ENCODE data around the gene PSMD5.
"Not testable (repeated sequence)": the region's sequence is repeated elsewhere in the genome, so short reads cannot be mapped to it uniquely, and the experiment has no call there.

Gene PSMD5

GRCh38 chr9:120854596-120855327 lies 12.0 kb upstream of the PSMD5 start:
- DNase-seq, result no peak

- no peak for DNase-seq
Observed at GRCh38 chr9:120853198-120853597, 10.5 kb upstream of the PSMD5 start.

- DNase-seq, result no peak
Observed at GRCh38 chr9:120852240-120853010, 9.7 kb upstream of the PSMD5 start.

GRCh38 chr9:120851449-120851848 lies 8.7 kb upstream of the PSMD5 start:
- no peak for DNase-seq

DNA sequence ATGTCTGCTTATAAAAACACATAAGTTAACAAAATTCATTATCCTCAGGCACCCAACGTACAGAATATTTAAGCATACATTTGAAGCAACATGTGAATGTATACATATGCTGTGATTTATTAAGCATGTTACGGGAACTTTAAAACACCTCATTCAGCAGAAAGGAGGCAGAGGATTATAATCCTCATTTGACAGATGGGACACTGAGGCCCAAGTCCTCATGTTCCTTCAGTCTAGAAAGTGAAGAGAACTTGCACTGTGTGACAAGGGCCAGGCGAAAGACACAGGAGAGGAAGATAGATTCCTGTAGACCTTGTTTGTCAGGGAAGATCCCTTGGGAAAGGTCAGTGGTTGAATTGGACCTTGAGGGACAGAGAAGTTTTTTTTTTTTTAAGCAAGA lies 7.6 kb upstream of the PSMD5 start:
- no peak for DNase-seq

DNA sequence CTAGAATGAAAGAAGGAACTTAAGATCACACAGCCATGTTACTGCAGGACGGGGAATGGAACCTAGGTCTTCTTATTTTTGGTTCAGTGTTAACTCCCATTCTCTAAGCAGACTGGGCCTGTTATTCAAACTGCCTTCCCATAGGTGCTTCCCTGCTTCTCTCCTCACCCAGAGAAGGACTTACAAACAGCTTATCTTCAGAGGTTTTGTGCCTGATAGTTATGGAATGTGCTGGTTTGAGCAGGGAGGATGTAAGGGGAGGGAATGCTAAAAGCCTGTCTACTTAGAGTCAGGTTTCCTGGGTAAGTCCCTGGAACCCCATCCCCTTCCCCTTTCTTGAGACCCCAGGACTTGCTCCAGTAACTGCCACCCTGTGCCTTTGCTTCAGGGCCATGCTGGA lies 4.2 kb upstream of the PSMD5 start:
- DNase-seq, result no peak

- DNase-seq, result no peak
Observed at GRCh38 chr9:120846251-120846889, 3.6 kb upstream of the PSMD5 start.

GRCh38 chr9:120845255-120845654 lies 2.5 kb upstream of the PSMD5 start:
- peak; percentile 28 to 47 for DNase-seq

DNA sequence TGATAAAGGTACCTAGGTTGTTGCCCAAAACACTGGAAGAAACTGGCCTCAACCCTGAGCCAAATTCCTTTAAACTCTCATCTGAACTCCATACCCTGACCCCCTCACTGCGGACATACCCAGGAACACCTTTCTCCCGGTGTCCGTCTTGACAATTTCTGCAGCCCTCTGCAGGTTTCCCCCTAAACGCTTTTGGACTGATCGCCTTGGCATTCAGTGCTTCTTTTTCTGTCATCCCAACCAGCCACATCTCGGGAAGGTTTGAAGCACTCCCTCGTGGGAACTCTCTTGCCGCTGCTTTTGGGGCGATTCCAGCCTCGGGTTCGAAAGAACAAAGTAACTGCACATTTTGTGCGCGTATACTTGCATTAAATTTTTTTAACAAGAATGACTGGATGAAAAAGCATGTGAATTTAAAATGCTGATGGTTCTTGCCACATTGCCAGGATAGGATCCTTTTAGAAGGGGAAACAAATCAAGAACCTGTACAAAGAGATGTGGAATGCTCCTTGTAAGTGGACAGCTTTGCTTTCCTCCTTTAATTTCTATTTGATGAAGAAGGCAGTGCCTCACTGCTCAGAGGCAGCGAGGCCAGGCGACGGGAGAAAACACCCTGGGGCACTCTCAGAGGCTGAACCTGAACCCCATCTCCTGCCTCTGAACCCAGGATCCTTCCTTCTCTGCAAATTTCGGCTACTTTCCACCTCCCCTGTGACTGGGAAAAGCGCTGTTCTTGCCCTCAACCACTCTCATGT lies 615 bp downstream of the PSMD5 start:
- DNase-seq, result no peak

GRCh38 chr9:120839146-120839545 lies 3.6 kb downstream of the PSMD5 start:
- DNase-seq, result no peak

DNA sequence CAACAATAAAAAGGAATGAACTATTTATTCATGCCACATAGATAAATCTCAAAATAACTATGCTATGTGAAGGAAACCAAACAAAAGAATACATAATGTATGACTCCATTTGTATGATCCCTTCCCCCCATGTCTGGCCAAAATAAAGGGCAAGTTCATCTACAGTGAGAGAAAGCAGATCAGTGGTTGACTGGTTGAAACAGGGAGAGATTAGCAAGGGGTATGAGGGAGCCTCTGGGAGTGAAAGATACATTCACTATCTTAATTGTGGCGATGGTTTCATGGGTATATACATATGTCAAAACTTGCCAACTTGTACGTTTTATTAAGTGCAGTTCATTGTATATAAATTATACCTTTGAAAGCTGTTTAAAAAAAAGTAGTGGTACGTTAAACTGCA lies 4.8 kb downstream of the PSMD5 start:
- no peak for DNase-seq

GRCh38 chr9:120833325-120833724 lies 9.4 kb downstream of the PSMD5 start:
- no peak for DNase-seq

- no peak for DNase-seq
Observed at GRCh38 chr9:120832807-120833206, 9.9 kb downstream of the PSMD5 start.

DNA sequence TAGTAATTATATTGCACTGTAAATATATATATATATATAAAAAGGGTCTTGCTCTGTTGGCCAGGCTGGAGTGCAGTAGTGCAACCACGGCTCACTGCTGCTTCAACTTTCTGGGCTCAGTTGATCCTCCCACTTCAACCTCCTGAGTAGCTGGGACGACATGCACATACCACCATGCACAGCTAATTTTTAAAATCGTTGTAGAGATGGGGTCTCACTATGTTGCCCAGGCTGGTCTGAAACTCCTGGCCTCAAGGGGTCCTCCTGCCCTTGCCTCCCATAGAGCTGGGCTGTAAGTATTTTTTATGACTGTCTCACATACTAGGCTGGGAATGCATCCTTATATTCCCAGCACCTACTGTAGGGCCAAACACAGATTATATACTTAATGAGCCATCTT lies 11.9 kb downstream of the PSMD5 start:
- no peak for DNase-seq

DNA sequence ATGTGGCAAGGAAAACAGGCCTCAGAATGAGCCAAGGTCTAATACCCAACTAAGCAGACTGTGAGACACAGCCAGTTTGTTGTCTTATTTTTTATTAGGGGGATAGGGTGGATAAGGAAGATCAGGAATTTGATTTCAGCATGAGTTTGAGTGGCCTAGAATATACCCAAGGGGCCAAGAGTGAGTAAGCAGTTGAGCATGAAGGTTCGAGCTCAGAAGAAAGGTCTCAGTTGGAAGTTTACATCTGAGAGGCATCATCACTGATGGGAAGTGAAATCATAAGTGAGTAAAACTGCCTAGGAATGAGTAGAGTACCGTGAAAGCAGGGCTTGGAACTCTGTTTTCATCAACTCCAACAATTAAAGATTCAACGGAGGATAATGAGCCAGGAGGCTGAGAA lies 12.6 kb downstream of the PSMD5 start:
- DNase-seq, result no peak

- DNase-seq, result no peak
Observed at GRCh38 chr9:120829650-120830049, 13.1 kb downstream of the PSMD5 start.

DNA sequence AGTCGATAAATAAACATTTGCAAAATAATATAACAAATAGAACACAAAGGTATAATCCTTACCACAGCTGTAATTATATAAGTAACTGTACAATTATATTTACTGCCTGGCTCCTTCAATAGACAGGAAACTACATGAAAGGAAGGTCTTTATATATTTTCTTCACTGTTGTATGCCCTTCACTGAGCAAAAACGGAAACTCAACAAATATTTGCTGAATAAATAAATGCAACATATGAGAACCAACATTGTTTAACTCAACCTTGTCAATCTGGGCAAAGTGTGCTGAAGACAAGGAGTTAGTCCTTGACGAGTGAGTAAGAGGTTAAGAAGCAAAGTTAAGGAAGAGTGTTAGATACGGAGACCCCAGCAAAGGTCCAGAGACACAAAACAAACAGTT lies 22.6 kb downstream of the PSMD5 start:
- no peak for DNase-seq

GRCh38 chr9:120818595-120818994 lies 24.1 kb downstream of the PSMD5 start:
- no peak for DNase-seq

GRCh38 chr9:120815075-120815474 lies 27.6 kb downstream of the PSMD5 start:
- no peak for DNase-seq

DNA sequence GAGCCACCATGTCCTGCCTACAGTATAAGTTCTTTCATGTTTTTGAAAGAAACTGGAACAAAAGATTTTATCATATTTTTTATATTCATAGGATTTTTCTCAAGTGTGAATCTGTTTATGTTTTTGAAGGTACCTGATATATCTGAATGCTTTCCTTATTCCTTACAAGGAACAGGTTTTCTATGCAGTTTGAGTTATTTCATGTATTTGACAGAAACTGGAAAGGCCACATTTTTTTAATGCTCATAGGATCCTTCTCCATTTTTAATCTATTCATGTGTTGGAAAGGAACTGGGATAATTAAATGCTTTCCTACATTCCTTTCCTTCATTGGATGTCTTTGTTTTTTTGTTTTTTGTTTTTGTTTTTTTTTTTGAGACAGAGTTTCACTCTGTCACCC lies 33.8 kb downstream of the PSMD5 start:
- DNase-seq, result no peak

DNA sequence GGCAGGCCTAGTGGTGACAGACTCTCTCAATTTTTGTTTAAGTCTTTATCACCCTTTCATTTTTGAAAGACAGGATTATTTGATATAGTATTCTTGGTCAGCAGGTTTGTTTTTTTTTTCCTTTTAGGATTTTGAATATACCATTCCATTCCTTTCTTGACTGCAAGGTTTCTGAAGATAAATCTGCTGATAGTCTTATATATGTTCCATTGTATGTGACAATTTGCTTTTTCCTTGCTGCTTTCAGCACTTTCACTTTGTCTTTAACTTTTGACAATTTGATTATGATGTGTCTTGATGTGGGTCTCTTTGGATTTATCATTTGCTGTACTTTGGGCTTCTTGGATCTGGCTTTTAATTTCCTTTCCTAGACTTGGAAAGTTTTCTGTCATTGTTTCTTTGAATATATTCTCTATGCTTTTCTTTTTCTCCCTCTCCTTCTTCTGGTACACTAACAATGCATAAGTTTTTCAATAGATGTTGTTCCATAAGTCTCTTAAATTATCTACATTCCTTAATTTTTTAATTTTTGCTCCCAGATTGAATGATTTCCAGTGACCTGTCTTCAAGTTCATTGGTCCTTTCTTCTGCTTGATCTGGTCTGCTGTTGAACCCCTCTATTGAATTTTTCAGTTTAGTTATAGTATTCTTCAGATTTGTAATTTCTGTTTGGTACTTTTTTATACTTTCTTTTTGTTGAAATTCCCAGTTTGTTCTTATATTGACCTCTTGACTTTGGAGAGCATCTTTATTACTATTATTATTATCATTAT lies 34.9 kb downstream of the PSMD5 start:
- DNase-seq, result no peak

DNA sequence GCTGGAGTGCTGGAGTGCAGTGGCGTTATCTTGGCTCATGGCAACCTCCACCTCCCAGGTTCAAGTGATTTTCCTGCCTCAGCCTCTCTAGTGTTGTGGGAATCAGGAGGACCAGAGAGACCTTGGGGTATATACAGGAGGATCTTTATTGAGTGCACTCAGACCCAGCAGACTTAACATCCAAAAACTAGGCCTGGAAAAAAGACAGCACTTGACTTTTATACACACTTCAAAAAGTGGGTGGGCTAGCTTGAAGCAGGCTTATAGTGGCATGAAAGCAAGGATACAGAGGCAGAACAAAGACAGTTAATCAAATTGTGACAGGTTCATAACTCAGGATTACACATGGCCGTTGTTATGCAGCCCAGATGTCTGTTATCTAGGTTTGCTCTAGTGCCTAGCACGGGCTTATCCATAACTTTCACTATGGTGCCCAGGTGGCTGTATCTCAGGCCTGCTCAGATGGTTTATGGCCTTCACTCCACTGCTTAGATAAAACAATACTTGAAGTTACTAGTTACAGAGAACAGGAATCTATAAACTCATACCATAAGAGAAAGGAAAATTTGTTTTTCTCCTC lies 37.8 kb downstream of the PSMD5 start:
- DNase-seq, result not testable (repeated sequence)

Data from activated CD4-positive, alpha-beta T cell treated with anti-CD3 and anti-CD28 coated beads, Interleukin-2, amount 50 U/mL, for 4 hours (primary cell).